ENCODE measurements around the gene PAXIP1.

Gene PAXIP1

GRCh38 chr7:154903083-154903731 is 99.7 kb downstream of the PAXIP1 start:
- Histone ChIP-seq H3K36me3 (ENCODE audit: low read length) (no peaks in the 10 kb centered on the region), H3K27me3 (ENCODE audit: low read length) (no peaks in the 10 kb centered on the region), H3K9ac (ENCODE audit: low read length) (no peak overlapping the region), H3K9me2 (replicated peaks; ENCODE audit: insufficient read depth, low read length) (no peaks in the 10 kb centered on the region), H3F3A (ENCODE audit: insufficient read depth) (no peaks in the 10 kb centered on the region), H3K27ac (ENCODE audit: low read depth, low read length) (no peak overlapping the region), H3K4me3 (ENCODE audit: insufficient read depth, low read length, poor library complexity, severe bottlenecking) (no peak overlapping the region), H4K20me1 (ENCODE audit: low read depth, low read length) (no peaks in the 10 kb centered on the region), H3K9me3 (ENCODE audit: insufficient read depth, low read length) (no peaks in the 10 kb centered on the region), H3K79me2 (ENCODE audit: insufficient read depth, low read length) (no peaks in the 10 kb centered on the region), H2AFZ (ENCODE audit: low read depth, low read length, severe bottlenecking) (no peak overlapping the region), H3K4me2 (ENCODE audit: low read depth, low read length, poor library complexity, severe bottlenecking) (no peak overlapping the region)
- TF ChIP-seq EZH2phosphoT487 (conservative IDR thresholded peaks at IDR 0.05; ENCODE audit: low read length), result no peak
- TF ChIP-seq, protein P1, sequence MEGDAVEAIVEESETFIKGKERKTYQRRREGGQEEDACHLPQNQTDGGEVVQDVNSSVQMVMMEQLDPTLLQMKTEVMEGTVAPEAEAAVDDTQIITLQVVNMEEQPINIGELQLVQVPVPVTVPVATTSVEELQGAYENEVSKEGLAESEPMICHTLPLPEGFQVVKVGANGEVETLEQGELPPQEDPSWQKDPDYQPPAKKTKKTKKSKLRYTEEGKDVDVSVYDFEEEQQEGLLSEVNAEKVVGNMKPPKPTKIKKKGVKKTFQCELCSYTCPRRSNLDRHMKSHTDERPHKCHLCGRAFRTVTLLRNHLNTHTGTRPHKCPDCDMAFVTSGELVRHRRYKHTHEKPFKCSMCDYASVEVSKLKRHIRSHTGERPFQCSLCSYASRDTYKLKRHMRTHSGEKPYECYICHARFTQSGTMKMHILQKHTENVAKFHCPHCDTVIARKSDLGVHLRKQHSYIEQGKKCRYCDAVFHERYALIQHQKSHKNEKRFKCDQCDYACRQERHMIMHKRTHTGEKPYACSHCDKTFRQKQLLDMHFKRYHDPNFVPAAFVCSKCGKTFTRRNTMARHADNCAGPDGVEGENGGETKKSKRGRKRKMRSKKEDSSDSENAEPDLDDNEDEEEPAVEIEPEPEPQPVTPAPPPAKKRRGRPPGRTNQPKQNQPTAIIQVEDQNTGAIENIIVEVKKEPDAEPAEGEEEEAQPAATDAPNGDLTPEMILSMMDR (IDR thresholded peaks at IDR 0.05; ENCODE audit: insufficient read depth, low read length, poor library complexity, severe bottlenecking), result no peak

DNA sequence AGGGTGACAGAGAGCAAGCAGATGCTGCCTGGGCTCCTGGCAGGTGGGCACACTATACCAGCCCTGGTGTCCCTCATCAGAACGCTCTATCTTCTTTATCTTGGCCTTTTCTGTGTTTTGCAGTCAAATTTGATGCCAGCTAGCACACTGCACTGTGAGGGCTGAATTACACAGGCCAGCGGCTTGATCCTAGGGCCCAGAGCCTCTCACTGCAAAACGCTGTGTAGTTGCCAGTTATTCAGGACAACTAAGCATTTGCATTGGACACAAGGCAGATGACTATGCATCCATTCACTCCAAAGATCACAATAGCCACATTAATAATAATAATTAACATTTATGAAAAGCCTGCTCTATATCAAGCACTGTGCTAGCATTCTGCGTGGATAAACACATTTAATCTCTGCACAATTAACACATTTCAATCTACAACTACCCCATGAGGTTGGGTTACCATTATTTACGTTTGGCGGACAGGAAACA is 100.3 kb downstream of the PAXIP1 start:
- no peaks in the 10 kb centered on the region for H3K27me3 ChIP-seq (ENCODE audit: low read length)

GRCh38 chr7:154899862-154900261 is 103.1 kb downstream of the PAXIP1 start:
- Histone ChIP-seq H3F3A (ENCODE audit: insufficient read depth) (no peaks in the 10 kb centered on the region), H3K27ac (ENCODE audit: low read depth, low read length) (no peak overlapping the region), H3K9ac (ENCODE audit: low read length) (no peak overlapping the region), H3K27me3 (ENCODE audit: low read length) (no peaks in the 10 kb centered on the region), H3K4me3 (ENCODE audit: insufficient read depth, low read length, poor library complexity, severe bottlenecking) (no peak overlapping the region), H3K9me2 (replicated peaks; ENCODE audit: insufficient read depth, low read length) (no peaks in the 10 kb centered on the region), H2AFZ (ENCODE audit: low read depth, low read length, severe bottlenecking) (no peak overlapping the region), H3K79me2 (ENCODE audit: insufficient read depth, low read length) (no peaks in the 10 kb centered on the region), H3K36me3 (ENCODE audit: low read length) (no peaks in the 10 kb centered on the region), H3K4me2 (ENCODE audit: low read depth, low read length, poor library complexity, severe bottlenecking) (no peak overlapping the region), H4K20me1 (ENCODE audit: low read depth, low read length) (no peaks in the 10 kb centered on the region), H3K9me3 (ENCODE audit: insufficient read depth, low read length) (no peaks in the 10 kb centered on the region)
- TF ChIP-seq, protein P1 (IDR thresholded peaks at IDR 0.05; ENCODE audit: insufficient read depth, low read length, poor library complexity, severe bottlenecking), result no peak
- TF ChIP-seq EZH2phosphoT487 (conservative IDR thresholded peaks at IDR 0.05; ENCODE audit: low read length), result no peak

More for the DNA sequence above, 100.3 kb downstream of the PAXIP1 start:
- no peak overlapping the region for H3K9ac ChIP-seq (ENCODE audit: low read length)
- no peaks in the 10 kb centered on the region for H3K79me2 ChIP-seq (ENCODE audit: insufficient read depth, low read length)
- no peak overlapping the region for H3K4me3 ChIP-seq (ENCODE audit: insufficient read depth, low read length, poor library complexity, severe bottlenecking)
- H3K36me3 ChIP-seq (ENCODE audit: low read length), result no peaks in the 10 kb centered on the region
- H3K27ac ChIP-seq (ENCODE audit: low read depth, low read length), result no peak overlapping the region
- no peaks in the 10 kb centered on the region for H3K9me3 ChIP-seq (ENCODE audit: insufficient read depth, low read length)
- H4K20me1 ChIP-seq (ENCODE audit: low read depth, low read length), result no peaks in the 10 kb centered on the region
- no peak for TF ChIP-seq EZH2phosphoT487 (conservative IDR thresholded peaks at IDR 0.05; ENCODE audit: low read length)
- TF ChIP-seq, protein P1 (IDR thresholded peaks at IDR 0.05; ENCODE audit: insufficient read depth, low read length, poor library complexity, severe bottlenecking), result no peak
- no peaks in the 10 kb centered on the region for H3F3A ChIP-seq (ENCODE audit: insufficient read depth)
- no peak overlapping the region for H3K4me2 ChIP-seq (ENCODE audit: low read depth, low read length, poor library complexity, severe bottlenecking)
- no peaks in the 10 kb centered on the region for H3K9me2 ChIP-seq (replicated peaks; ENCODE audit: insufficient read depth, low read length)
- H2AFZ ChIP-seq (ENCODE audit: low read depth, low read length, severe bottlenecking), result no peak overlapping the region

Measured in SU-DHL-6 (cell line).